IMR-90 (cell line): ENCODE results near the gene PTGR3. TPM values are rescaled to one million over a fixed set of nuclear protein-coding genes. Genes with fewer than 3 reads are reported as not detected.

Source experiments
- ATAC-seq: fragments of 200-7000 bp; cut with Tn5 transposase; 2 replicates; pipeline ENCODE4 v1.9.1; 2020; ENCODE audit warnings: low read depth, mild to moderate bottlenecking, moderate library complexity
- BruUV-seq: library from RNA; stranded (reverse); fragments of 400-500 nt; replicated peaks from 2 replicates; lab custom pipeline; 2021; lab: Mats Ljungman, UMichigan
- CTCF ChIA-PET: fragments of 300-600 bp; formaldehyde crosslinking; extraction: SDS; loops from one replicate; lab custom pipeline; 2021; ENCODE audit warnings: antibody characterized with exemption; lab: Yijun Ruan, JAX
- POLR2A ChIA-PET: fragments of 300-600 bp; sonication (Branson Sonifier 250); formaldehyde crosslinking; loops from one replicate; lab custom pipeline; 2022; ENCODE audit warnings: antibody characterized with exemption; ENCODE audit not compliant: unreplicated experiment; lab: Charles Lee
- DNase-seq: peaks from one replicate; pipeline ENCODE4 v3.0.0; 2013
- H2AFZ ChIP-seq: replicated peaks from 2 replicates; pipeline ENCODE3; 2013; ENCODE audit warnings: low read length, mild to moderate bottlenecking; ENCODE audit not compliant: poor library complexity
- H2AK5ac ChIP-seq: 2 replicates; pipeline ENCODE4 v1.6.1; 2013; ENCODE audit warnings: low read depth, low read length, inconsistent platforms
- H2AK9ac ChIP-seq: replicated peaks from 2 replicates; pipeline ENCODE3; 2013; ENCODE audit warnings: mild to moderate bottlenecking, low read depth, low read length, moderate library complexity; ENCODE audit not compliant: poor library complexity
- H2BK120ac ChIP-seq: 2 replicates; pipeline ENCODE4 v1.6.1; 2013; ENCODE audit warnings: low read depth, low read length, inconsistent platforms
- H2BK15ac ChIP-seq: 3 replicates; pipeline ENCODE4 v1.6.1; 2013; ENCODE audit warnings: low read depth, low read length, inconsistent platforms
- H2BK20ac ChIP-seq: 2 replicates; pipeline ENCODE4 v1.6.1; 2013; ENCODE audit warnings: low read depth, mild to moderate bottlenecking, inconsistent platforms, low read length, moderate library complexity
- H2BK5ac ChIP-seq: 2 replicates; pipeline ENCODE4 v1.6.1; 2013; ENCODE audit warnings: mild to moderate bottlenecking, low read depth, low read length, inconsistent platforms; ENCODE audit not compliant: poor library complexity, severe bottlenecking
- H3K14ac ChIP-seq: replicated peaks from 2 replicates; pipeline ENCODE4 v1.6.1; 2013; ENCODE audit warnings: low read depth, low read length, inconsistent platforms
- H3K18ac ChIP-seq: 2 replicates; pipeline ENCODE4 v1.6.1; 2013; ENCODE audit warnings: low read depth, low read length, control low read depth
- H3K23ac ChIP-seq: 2 replicates; pipeline ENCODE4 v1.6.1; 2013; ENCODE audit warnings: low read depth, low read length, inconsistent platforms
- H3K27ac ChIP-seq: 2 replicates; pipeline ENCODE4 v1.5.1; 2013; ENCODE audit warnings: mild to moderate bottlenecking, control low read depth, low read length; ENCODE audit not compliant: insufficient read depth
- H3K27me3 ChIP-seq: 2 replicates; pipeline ENCODE4 v1.6.1; 2013; ENCODE audit warnings: low read length; ENCODE audit not compliant: control insufficient read depth, insufficient read depth
- H3K36me3 ChIP-seq: 2 replicates; pipeline ENCODE4 v1.6.1; 2013; ENCODE audit warnings: low read length, mixed read lengths; ENCODE audit not compliant: control insufficient read depth, insufficient read depth
- H3K4ac ChIP-seq: 2 replicates; pipeline ENCODE4 v1.6.1; 2013; ENCODE audit warnings: low read depth, low read length, inconsistent platforms
- H3K4me1 ChIP-seq: 2 replicates; pipeline ENCODE4 v1.6.1; 2013; ENCODE audit warnings: low read length, mixed read lengths; ENCODE audit not compliant: control insufficient read depth, insufficient read depth
- H3K4me2 ChIP-seq: 2 replicates; pipeline ENCODE4 v1.6.1; 2013; ENCODE audit warnings: low read depth, mild to moderate bottlenecking, control low read depth, low read length, moderate library complexity
- H3K4me3 ChIP-seq: 2 replicates; pipeline ENCODE4 v1.5.1; 2013; ENCODE audit warnings: low read depth, mild to moderate bottlenecking, control low read depth, low read length, moderate library complexity; ENCODE audit not compliant: insufficient read depth
- H3K56ac ChIP-seq: 2 replicates; pipeline ENCODE4 v1.6.1; 2013; ENCODE audit warnings: low read length, inconsistent platforms; ENCODE audit not compliant: insufficient read depth; ENCODE audit errors: extremely low read depth
- H3K79me1 ChIP-seq, 2 experiments: 2 replicates each; pipeline ENCODE4 v1.6.1; 2013; ENCODE audit warnings: low read length in 2 of 2, inconsistent platforms in 1 of 2, low read depth in 1 of 2
- H3K9ac ChIP-seq: 2 replicates; pipeline ENCODE4 v1.6.1; 2013; ENCODE audit warnings: low read depth, low read length, control low read depth
- H3K9me1 ChIP-seq: 2 replicates; pipeline ENCODE4 v1.6.1; 2013; ENCODE audit warnings: low read length, inconsistent platforms; ENCODE audit not compliant: insufficient read depth
- H3K9me3 ChIP-seq: 2 replicates; pipeline ENCODE4 v1.6.1; 2013; ENCODE audit warnings: low read length; ENCODE audit not compliant: control insufficient read depth, insufficient read depth
- H4K20me1 ChIP-seq: 2 replicates; pipeline ENCODE4 v1.6.1; 2013; ENCODE audit warnings: low read length, inconsistent platforms; ENCODE audit not compliant: insufficient read depth
- H4K5ac ChIP-seq: 2 replicates; pipeline ENCODE4 v1.6.1; 2013; ENCODE audit warnings: mild to moderate bottlenecking, low read depth, low read length, control low read depth
- H4K8ac ChIP-seq, 2 experiments: 2 replicates each; pipeline ENCODE4 v1.6.1; 2013; ENCODE audit warnings: low read depth in 2 of 2, low read length in 2 of 2, control low read depth in 1 of 2, inconsistent platforms in 1 of 2
- H4K91ac ChIP-seq: 2 replicates; pipeline ENCODE4 v1.6.1; 2013; ENCODE audit warnings: low read depth, low read length, inconsistent platforms; ENCODE audit not compliant: insufficient read depth
- CEBPB ChIP-seq: IDR thresholded peaks from 2 replicates; pipeline ENCODE4 v1.6.1; 2012; ENCODE audit warnings: low read depth, low read length, improper control_type of control experiment
- CHD1 ChIP-seq: IDR thresholded peaks from 2 replicates; pipeline ENCODE4 v1.6.1; 2012; ENCODE audit warnings: low read depth, low read length, improper control_type of control experiment
- FOS ChIP-seq: fragments of 150-350 bp; IDR thresholded peaks from 2 replicates; pipeline ENCODE4 v1.6.1; 2016; ENCODE audit warnings: low read depth, low read length
- MAFK ChIP-seq: IDR thresholded peaks from 2 replicates; pipeline ENCODE4 v1.6.1; 2012; ENCODE audit warnings: low read depth, low read length, improper control_type of control experiment
- MAZ ChIP-seq: IDR thresholded peaks from 2 replicates; pipeline ENCODE4 v1.6.1; 2012; ENCODE audit warnings: low read depth, mild to moderate bottlenecking, low read length, improper control_type of control experiment, moderate library complexity, borderline replicate concordance
- MXI1 ChIP-seq: IDR thresholded peaks from 2 replicates; pipeline ENCODE4 v1.6.1; 2012; ENCODE audit warnings: low read depth, mild to moderate bottlenecking, low read length, moderate library complexity, borderline replicate concordance
- NFE2L2 ChIP-seq: fragments of 150-350 bp; IDR thresholded peaks from 2 replicates; pipeline ENCODE4 v1.6.1; 2016; ENCODE audit warnings: low read depth, mild to moderate bottlenecking, low read length
- POLR2A ChIP-seq: IDR thresholded peaks from 2 replicates; pipeline ENCODE4 v1.6.1; 2012; ENCODE audit warnings: mild to moderate bottlenecking, low read depth, low read length
- RAD21 ChIP-seq: IDR thresholded peaks from 2 replicates; pipeline ENCODE4 v1.6.1; 2012; ENCODE audit warnings: low read length, improper control_type of control experiment
- RCOR1 ChIP-seq: IDR thresholded peaks from 2 replicates; pipeline ENCODE4 v1.6.1; 2012; ENCODE audit warnings: mild to moderate bottlenecking, low read length, improper control_type of control experiment; ENCODE audit not compliant: insufficient replicate concordance
- SMC3 ChIP-seq: fragments of 150-350 bp; IDR thresholded peaks from 2 replicates; pipeline ENCODE4 v1.6.1; 2016; ENCODE audit warnings: low read depth, mild to moderate bottlenecking, antibody characterized with exemption, low read length, moderate library complexity
- WGBS, 2 experiments: methylation state at CpG; one replicate each; pipeline versions ENCODE4 v1.1.5 to v1.1.7; 2013; ENCODE audit warnings: missing lambda C conversion rate in 2 of 2; ENCODE audit not compliant: insufficient read length in 1 of 2; ENCODE audit errors: extremely low coverage in 2 of 2; 5-methylcytosine and 5-hydroxymethylcytosine counted together
- dilution Hi-C: fragments of 300-500 bp; cut with HindIII; formaldehyde crosslinking; loops from one replicate; pipeline ENCODE4 v1.14.3; 2018; ENCODE audit warnings: low sequenced_read_pairs; ENCODE audit not compliant: unreplicated experiment
- in situ Hi-C: fragments of 300-500 bp; cut with MboI; formaldehyde crosslinking; loops from 3 replicates; pipeline ENCODE4 v1.14.3; 2019; ENCODE audit warnings: low sequenced_read_pairs, inconsistent platforms, mixed read lengths
- intact Hi-C: fragments of 100-400 bp; cut with micrococcal nuclease; formaldehyde crosslinking; loops from 2 replicates; pipeline ENCODE4 v1.10.0; 2022
- polyA plus RNA-seq, 3 experiments: library from polyadenylated mRNA; depleted of rRNA; stranded (reverse); fragments of >200 nt; gene quantifications; 2 replicates each; pipeline ENCODE4 v1.2.3, GENCODE V29; 2012; ENCODE audit warnings: low replicate concordance in 1 of 3
- total RNA-seq: library from RNA; depleted of rRNA; stranded (reverse); fragments of >200 nt; gene quantifications from 2 replicates; pipeline ENCODE4 v1.2.3, GENCODE V29; 2012
- TF ChIP-seq, protein P1 (sequence below): fragments of 150-350 bp; IDR thresholded peaks from 2 replicates; pipeline ENCODE4 v1.6.1; 2016; ENCODE audit warnings: low read depth, mild to moderate bottlenecking, low read length, moderate library complexity, borderline replicate concordance
- TF ChIP-seq, protein P2 (sequence below): fragments of 150-350 bp; IDR thresholded peaks from 2 replicates; pipeline ENCODE4 v1.6.1; 2017; ENCODE audit warnings: mild to moderate bottlenecking, antibody characterized with exemption, low read length, low read depth

PTGR3 gene
- total and polyA plus RNA-seq, 2 of the 4 experiments (the other 2 are of a cell fraction) = 16.1 to 26.4 TPM

DNA sequence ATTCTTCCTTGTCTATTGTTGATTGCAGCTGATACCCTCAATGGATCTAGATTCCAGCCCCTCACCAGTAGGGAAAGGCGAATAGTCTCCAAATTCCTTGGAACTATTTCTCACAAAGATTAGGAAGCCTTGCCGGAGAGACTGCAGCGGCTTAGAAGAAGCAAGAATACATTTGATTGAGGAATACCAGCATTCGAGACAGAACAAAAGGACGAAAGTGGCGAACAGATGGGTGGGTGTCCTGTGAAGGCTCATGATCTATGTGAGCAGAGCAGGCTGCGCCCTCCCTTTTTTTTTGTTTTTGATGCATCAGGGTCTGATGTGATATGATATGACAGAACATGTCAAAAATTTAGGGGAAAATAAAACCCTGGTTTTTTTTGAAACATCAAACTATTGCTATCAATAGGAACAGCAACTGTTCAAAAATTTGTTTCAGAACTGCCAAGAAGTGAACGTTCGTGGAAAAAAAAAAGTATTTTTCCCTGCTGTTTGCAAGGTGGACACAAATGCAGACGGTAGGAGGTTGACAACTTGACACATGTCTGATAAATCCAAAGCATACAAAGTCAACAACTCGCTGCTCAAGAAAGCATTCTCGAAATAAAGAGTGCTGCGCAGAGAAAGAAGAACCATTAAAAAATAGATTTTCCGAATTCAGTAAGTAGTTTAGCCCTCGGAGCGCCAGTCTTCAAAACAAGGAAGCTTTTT is 49.1 kb downstream of the PTGR3 start:
- WGBS, 2 experiments = no CpG with 5 or more reads among the region's 16 CpGs
- no peaks in the 10 kb centered on the region for H3K36me3 ChIP-seq
- H3K14ac ChIP-seq = no peak overlapping the region
- H2BK120ac ChIP-seq = no peak overlapping the region
- H2AK9ac ChIP-seq = no peak overlapping the region
- no peak overlapping the region for H2BK15ac ChIP-seq
- peaks cover 8% of the 10 kb centered on the region; the same call in 1 of the 2 replicates for H3K9me3 ChIP-seq
- H3K4ac ChIP-seq = no peak overlapping the region
- no peak overlapping the region for H2AFZ ChIP-seq
- H3K18ac ChIP-seq = no peak overlapping the region
- TF ChIP-seq, protein P1, sequence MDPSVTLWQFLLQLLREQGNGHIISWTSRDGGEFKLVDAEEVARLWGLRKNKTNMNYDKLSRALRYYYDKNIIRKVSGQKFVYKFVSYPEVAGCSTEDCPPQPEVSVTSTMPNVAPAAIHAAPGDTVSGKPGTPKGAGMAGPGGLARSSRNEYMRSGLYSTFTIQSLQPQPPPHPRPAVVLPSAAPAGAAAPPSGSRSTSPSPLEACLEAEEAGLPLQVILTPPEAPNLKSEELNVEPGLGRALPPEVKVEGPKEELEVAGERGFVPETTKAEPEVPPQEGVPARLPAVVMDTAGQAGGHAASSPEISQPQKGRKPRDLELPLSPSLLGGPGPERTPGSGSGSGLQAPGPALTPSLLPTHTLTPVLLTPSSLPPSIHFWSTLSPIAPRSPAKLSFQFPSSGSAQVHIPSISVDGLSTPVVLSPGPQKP = no peak
- no peak for TF ChIP-seq FOS
- TF ChIP-seq POLR2A = no peak
- TF ChIP-seq CEBPB = no peak
- no peak for TF ChIP-seq MAFK
- TF ChIP-seq CHD1 = no peak
- TF ChIP-seq SMC3 = no peak
- TF ChIP-seq NFE2L2 = no peak
- no peak for TF ChIP-seq MXI1
- TF ChIP-seq, protein P2, sequence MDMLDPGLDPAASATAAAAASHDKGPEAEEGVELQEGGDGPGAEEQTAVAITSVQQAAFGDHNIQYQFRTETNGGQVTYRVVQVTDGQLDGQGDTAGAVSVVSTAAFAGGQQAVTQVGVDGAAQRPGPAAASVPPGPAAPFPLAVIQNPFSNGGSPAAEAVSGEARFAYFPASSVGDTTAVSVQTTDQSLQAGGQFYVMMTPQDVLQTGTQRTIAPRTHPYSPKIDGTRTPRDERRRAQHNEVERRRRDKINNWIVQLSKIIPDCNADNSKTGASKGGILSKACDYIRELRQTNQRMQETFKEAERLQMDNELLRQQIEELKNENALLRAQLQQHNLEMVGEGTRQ = no peak
- TF ChIP-seq RCOR1 = no peak
- no peak for TF ChIP-seq MAZ
- no peak for TF ChIP-seq RAD21
- in situ Hi-C loops = no loop called here
- no peak overlapping the region for H3K4me2 ChIP-seq
- H3K4me3 ChIP-seq = no peak overlapping the region
- no peaks in the 10 kb centered on the region for H3K79me1 ChIP-seq
- H3K9me1 ChIP-seq = peaks cover 2% of the 10 kb centered on the region; the same call in 1 of the 2 replicates
- H3K9ac ChIP-seq = no peak overlapping the region
- H4K91ac ChIP-seq = no peak overlapping the region
- H3K27me3 ChIP-seq = peaks cover 14% of the 10 kb centered on the region
- ChIA-PET CTCF (no interaction called here), POLR2A (interaction anchor here (0.5 to 0.6 kb wide), 2 partner anchors 71 to 143 kb away, joined by 3 read pairs; no protein-coding TSS in a partner anchor)
- H4K20me1 ChIP-seq = no peaks in the 10 kb centered on the region
- no peak overlapping the region for H3K27ac ChIP-seq
- no TSS peak for BruUV-seq
- H2AK5ac ChIP-seq = no peak overlapping the region
- intact Hi-C loops = no loop called here
- DNase-seq (no peak), ATAC-seq (no peak)
- peaks cover 1% of the 10 kb centered on the region; the same call in 1 of the 2 replicates for H3K4me1 ChIP-seq
- H4K5ac ChIP-seq = no peak overlapping the region
- H4K8ac ChIP-seq = no peak overlapping the region
- dilution Hi-C loops = no loop called here
- no peak overlapping the region for H3K56ac ChIP-seq
- H2BK20ac ChIP-seq = no peak overlapping the region
- H3K23ac ChIP-seq = no peak overlapping the region
- H2BK5ac ChIP-seq = no peak overlapping the region
